Activated CD4-positive, alpha-beta T cell treated with anti-CD3 and anti-CD28 coated beads for 24 hours (primary cell): ENCODE data around the gene TOGARAM2.
"Not testable (repeated sequence)": the region's sequence is repeated elsewhere in the genome, so short reads cannot be mapped to it uniquely, and the experiment has no call there.

Experiments used
- DNase-seq, 2 donors: peaks; one replicate each; pipeline ENCODE4 v3.0.0-alpha.2; 2020; ENCODE audit warnings: low read depth in 2 of 2

The TOGARAM2 gene

GRCh38 chr2:29072251-29072650, 91.2 kb downstream of the TOGARAM2 start:
- DNase-seq, result no peak

GRCh38 chr2:29072971-29073725, 92.0 kb downstream of the TOGARAM2 start:
- no peak for DNase-seq

GRCh38 chr2:29073933-29074332, 92.8 kb downstream of the TOGARAM2 start:
- DNase-seq, result no peak

GRCh38 chr2:29074411-29074810, 93.3 kb downstream of the TOGARAM2 start, which contains the start of gene PCARE:
Gene PCARE, minus strand, starts transcription at chr2:29074523. Its CDS starts 262 bp downstream, at chr2:29074261.
- DNase-seq, result no peak

- DNase-seq, result no peak
Measured at GRCh38 chr2:29075894-29076705, 95.0 kb downstream of the TOGARAM2 start.

- no peak for DNase-seq
Measured at GRCh38 chr2:29079887-29080286, 98.8 kb downstream of the TOGARAM2 start.

- DNase-seq, result no peak
Measured at GRCh38 chr2:29080886-29081743, 100.0 kb downstream of the TOGARAM2 start.

- no peak for DNase-seq
Measured at GRCh38 chr2:29082804-29083495, 101.9 kb downstream of the TOGARAM2 start.

GRCh38 chr2:29084554-29084953, 103.5 kb downstream of the TOGARAM2 start:
- no peak for DNase-seq

GRCh38 chr2:29090311-29090710, 109.2 kb downstream of the TOGARAM2 start:
- not testable (repeated sequence) for DNase-seq

GRCh38 chr2:29096969-29097368, 115.9 kb downstream of the TOGARAM2 start:
- DNase-seq, result no peak

- DNase-seq, result no peak
Measured at GRCh38 chr2:29097569-29097968, 116.5 kb downstream of the TOGARAM2 start.

GRCh38 chr2:29100564-29100963, 119.5 kb downstream of the TOGARAM2 start:
- DNase-seq, result no peak
